ENCODE measurements around the gene COX6A1.
"Not testable (repeated sequence)": the region's sequence is repeated elsewhere in the genome, so short reads cannot be mapped to it uniquely, and the experiment has no call there.

Gene COX6A1

GRCh38 chr12:120432772-120433525 is 5.0 kb upstream of the COX6A1 start:
- Histone ChIP-seq H3K27me3 (ENCODE audit: control insufficient read depth, insufficient read depth, low read length) (peaks cover 12% of the 10 kb centered on the region), H3K4me3 (ENCODE audit: low read length) (no peak overlapping the region), H3K4me1 (ENCODE audit: control insufficient read depth, insufficient read depth, low read length) (no peaks in the 10 kb centered on the region), H3K9ac (ENCODE audit: low read depth, low read length) (no peak overlapping the region), H3K9me3 (replicated peaks; ENCODE audit: low read length) (no peaks in the 10 kb centered on the region), H3K36me3 (ENCODE audit: insufficient read depth, low read length) (no peaks in the 10 kb centered on the region), H3K4me2 (ENCODE audit: low read length) (no peak overlapping the region)

GRCh38 chr12:120438495-120439198 is 734 bp downstream of the COX6A1 start:
- peak overlapping the region; percentile 81 for H3K9ac ChIP-seq (ENCODE audit: low read depth, low read length)
- no peaks in the 10 kb centered on the region for H3K9me3 ChIP-seq (replicated peaks; ENCODE audit: low read length)
- H3K36me3 ChIP-seq (ENCODE audit: insufficient read depth, low read length) = peaks cover 15% of the 10 kb centered on the region
- no peaks in the 10 kb centered on the region for H3K27me3 ChIP-seq (ENCODE audit: control insufficient read depth, insufficient read depth, low read length)
- peak overlapping the region; percentile 95 for H3K4me2 ChIP-seq (ENCODE audit: low read length)
- peak overlapping the region; percentile 97 for H3K4me3 ChIP-seq (ENCODE audit: low read length)
- peaks cover 14% of the 10 kb centered on the region for H3K4me1 ChIP-seq (ENCODE audit: control insufficient read depth, insufficient read depth, low read length)

- peak overlapping the region; percentile 64 for H3K4me2 ChIP-seq (ENCODE audit: low read length)
- H3K4me3 ChIP-seq (ENCODE audit: low read length) = no peak overlapping the region
- H3K9ac ChIP-seq (ENCODE audit: low read depth, low read length) = no peak overlapping the region
- H3K4me1 ChIP-seq (ENCODE audit: control insufficient read depth, insufficient read depth, low read length) = peaks cover 14% of the 10 kb centered on the region
- peaks cover 25% of the 10 kb centered on the region for H3K36me3 ChIP-seq (ENCODE audit: insufficient read depth, low read length)
- H3K9me3 ChIP-seq (replicated peaks; ENCODE audit: low read length) = no peaks in the 10 kb centered on the region
- no peaks in the 10 kb centered on the region for H3K27me3 ChIP-seq (ENCODE audit: control insufficient read depth, insufficient read depth, low read length)
Observed at GRCh38 chr12:120439646-120440247, 1.8 kb downstream of the COX6A1 start.

GRCh38 chr12:120444676-120445075 is 6.8 kb downstream of the COX6A1 start:
- H3K9me3 ChIP-seq (replicated peaks; ENCODE audit: low read length) = no peaks in the 10 kb centered on the region
- H3K27me3 ChIP-seq (ENCODE audit: control insufficient read depth, insufficient read depth, low read length) = no peaks in the 10 kb centered on the region
- peaks cover 15% of the 10 kb centered on the region for H3K4me1 ChIP-seq (ENCODE audit: control insufficient read depth, insufficient read depth, low read length)
- no peak overlapping the region for H3K9ac ChIP-seq (ENCODE audit: low read depth, low read length)
- peaks cover 25% of the 10 kb centered on the region for H3K36me3 ChIP-seq (ENCODE audit: insufficient read depth, low read length)
- no peak overlapping the region for H3K4me3 ChIP-seq (ENCODE audit: low read length)
- H3K4me2 ChIP-seq (ENCODE audit: low read length) = no peak overlapping the region

- Histone ChIP-seq H3K4me3 (ENCODE audit: low read length) (peak within 1 kb of the TSS; percentile 80), H3K9me3 (replicated peaks; ENCODE audit: low read length) (no peaks in the 10 kb centered on the region), H3K4me2 (ENCODE audit: low read length) (peak within 1 kb of the TSS; percentile 96), H3K27me3 (ENCODE audit: control insufficient read depth, insufficient read depth, low read length) (no peaks in the 10 kb centered on the region), H3K36me3 (ENCODE audit: insufficient read depth, low read length) (peaks cover 29% of the 10 kb centered on the region), H3K4me1 (ENCODE audit: control insufficient read depth, insufficient read depth, low read length) (peaks cover 11% of the 10 kb centered on the region), H3K9ac (ENCODE audit: low read depth, low read length) (peak within 1 kb of the TSS; percentile 95)
Observed at GRCh38 chr12:120445911-120446843, 8.3 kb downstream of the COX6A1 start, which contains the start of the genes GATC and TRIAP1. GATC (plus strand) TSS chr12:120446444; CDS start chr12:120446481, 37 bp downstream. TRIAP1 (minus strand) TSS chr12:120446384; CDS start chr12:120446372, 12 bp downstream.

GRCh38 chr12:120446844-120447178 is 8.9 kb downstream of the COX6A1 start:
- H3K9me3 ChIP-seq (replicated peaks; ENCODE audit: low read length); H3K27me3 ChIP-seq (ENCODE audit: control insufficient read depth, insufficient read depth, low read length): not testable (repeated sequence)
- Histone ChIP-seq H3K4me1 (ENCODE audit: control insufficient read depth, insufficient read depth, low read length) (peaks cover 11% of the 10 kb centered on the region), H3K4me3 (ENCODE audit: low read length) (peak overlapping the region; percentile 80), H3K9ac (ENCODE audit: low read depth, low read length) (peak overlapping the region; percentile 95), H3K4me2 (ENCODE audit: low read length) (peak overlapping the region; percentile 96), H3K36me3 (ENCODE audit: insufficient read depth, low read length) (peaks cover 29% of the 10 kb centered on the region)

DNA sequence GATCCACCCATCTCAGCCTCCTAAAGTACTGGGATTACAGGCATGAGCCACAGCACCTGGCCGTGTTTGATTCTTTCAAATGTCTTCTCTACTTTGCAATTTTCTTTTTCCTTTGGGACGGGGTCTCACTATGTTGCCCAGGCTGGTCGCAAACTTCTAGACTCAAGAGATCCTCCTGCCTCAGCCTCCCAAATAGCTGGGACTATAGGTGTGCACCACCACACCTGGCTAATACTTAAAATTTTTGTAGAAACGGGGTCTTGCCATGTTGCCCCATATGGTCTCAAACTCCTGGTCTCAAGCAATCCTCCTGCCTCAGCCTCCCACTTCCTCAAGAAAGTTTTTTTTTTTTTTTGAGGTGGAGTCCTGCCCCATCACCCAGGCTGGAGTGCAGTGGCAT is 10.1 kb downstream of the COX6A1 start:
- Histone ChIP-seq H3K27me3 (ENCODE audit: control insufficient read depth, insufficient read depth, low read length) (no peaks in the 10 kb centered on the region), H3K36me3 (ENCODE audit: insufficient read depth, low read length) (peaks cover 28% of the 10 kb centered on the region), H3K9ac (ENCODE audit: low read depth, low read length) (no peak overlapping the region), H3K9me3 (replicated peaks; ENCODE audit: low read length) (no peaks in the 10 kb centered on the region), H3K4me1 (ENCODE audit: control insufficient read depth, insufficient read depth, low read length) (peaks cover 11% of the 10 kb centered on the region), H3K4me2 (ENCODE audit: low read length) (peak overlapping the region; percentile 96), H3K4me3 (ENCODE audit: low read length) (no peak overlapping the region)

GRCh38 chr12:120452524-120452923 is 14.6 kb downstream of the COX6A1 start:
- H3K9ac ChIP-seq (ENCODE audit: low read depth, low read length); H3K27me3 ChIP-seq (ENCODE audit: control insufficient read depth, insufficient read depth, low read length); H3K9me3 ChIP-seq (replicated peaks; ENCODE audit: low read length); H3K4me2 ChIP-seq (ENCODE audit: low read length); H3K4me1 ChIP-seq (ENCODE audit: control insufficient read depth, insufficient read depth, low read length); H3K4me3 ChIP-seq (ENCODE audit: low read length): not testable (repeated sequence)
- H3K36me3 ChIP-seq (ENCODE audit: insufficient read depth, low read length) = peaks cover 29% of the 10 kb centered on the region

DNA sequence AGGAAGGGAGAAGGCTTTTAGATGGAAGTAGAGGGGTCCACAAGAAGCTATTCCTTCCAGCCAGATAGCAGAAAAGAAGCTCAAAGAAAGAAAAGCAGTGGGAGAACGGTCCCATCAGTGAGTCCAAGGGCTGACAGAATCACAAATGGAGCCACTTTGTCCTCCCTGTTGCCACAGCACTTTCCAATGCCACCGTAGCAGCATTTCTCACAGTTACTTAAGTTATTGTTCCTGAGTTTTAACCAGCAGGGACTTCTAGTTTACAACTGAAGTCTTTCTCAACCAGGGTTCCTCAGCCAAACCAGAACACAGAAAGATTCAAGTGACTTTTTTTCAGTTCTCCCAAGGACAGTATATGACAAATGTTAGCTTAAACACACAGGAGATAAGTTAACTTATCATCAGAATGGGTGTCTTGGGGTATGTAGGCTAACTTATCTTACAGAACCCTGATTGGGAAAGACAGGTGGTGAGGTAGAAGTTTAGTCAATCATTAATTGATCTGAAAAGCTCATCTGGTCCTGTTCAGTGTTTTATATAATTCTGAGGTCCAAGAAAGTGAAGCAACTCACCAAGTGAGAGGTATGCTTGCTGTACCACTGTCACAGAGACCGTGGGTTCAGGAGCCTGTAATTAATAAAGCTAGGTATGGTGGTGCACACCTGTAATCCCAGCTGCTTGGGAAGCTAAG is 15.3 kb downstream of the COX6A1 start:
- no peaks in the 10 kb centered on the region for H3K27me3 ChIP-seq (ENCODE audit: control insufficient read depth, insufficient read depth, low read length)
- no peaks in the 10 kb centered on the region for H3K4me1 ChIP-seq (ENCODE audit: control insufficient read depth, insufficient read depth, low read length)
- peaks cover 33% of the 10 kb centered on the region for H3K36me3 ChIP-seq (ENCODE audit: insufficient read depth, low read length)

DNA sequence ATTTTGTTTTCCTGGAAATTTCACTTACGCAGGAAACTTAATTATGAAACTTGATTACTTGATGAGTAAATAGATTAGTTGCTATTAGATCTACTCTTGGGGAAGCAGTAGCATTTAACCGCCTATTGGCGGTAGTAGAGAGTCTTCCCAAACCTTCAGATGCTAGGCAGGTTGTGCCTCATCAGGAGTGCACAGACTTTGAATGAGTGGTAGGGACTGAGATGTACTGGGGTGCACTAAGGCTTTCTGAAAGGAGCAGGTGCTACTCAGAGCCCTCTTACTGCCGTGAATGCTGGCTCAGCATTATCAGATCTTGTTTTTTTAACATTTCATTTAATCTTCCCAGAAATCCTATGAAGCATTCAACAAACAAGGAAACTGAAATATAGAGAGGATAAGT is 16.1 kb downstream of the COX6A1 start:
- H3K9ac ChIP-seq (ENCODE audit: low read depth, low read length) = no peak overlapping the region
- peaks cover 40% of the 10 kb centered on the region for H3K36me3 ChIP-seq (ENCODE audit: insufficient read depth, low read length)
- no peak overlapping the region for H3K4me3 ChIP-seq (ENCODE audit: low read length)
- H3K4me2 ChIP-seq (ENCODE audit: low read length) = no peak overlapping the region
- H3K9me3 ChIP-seq (replicated peaks; ENCODE audit: low read length) = no peaks in the 10 kb centered on the region
- no peaks in the 10 kb centered on the region for H3K4me1 ChIP-seq (ENCODE audit: control insufficient read depth, insufficient read depth, low read length)
- H3K27me3 ChIP-seq (ENCODE audit: control insufficient read depth, insufficient read depth, low read length) = no peaks in the 10 kb centered on the region

More for the DNA sequence above, 15.3 kb downstream of the COX6A1 start:
- no peak overlapping the region for H3K9ac ChIP-seq (ENCODE audit: low read depth, low read length)
- no peaks in the 10 kb centered on the region for H3K9me3 ChIP-seq (replicated peaks; ENCODE audit: low read length)
- H3K4me2 ChIP-seq (ENCODE audit: low read length) = no peak overlapping the region
- H3K4me3 ChIP-seq (ENCODE audit: low read length) = no peak overlapping the region

All from skeletal muscle satellite cell (primary cell).